Fibroblast of skin of right quadriceps (primary cell): ENCODE results near the gene MATN1.

Experiments used
- DNase-seq: peaks from one replicate; pipeline ENCODE4 v3.0.0-alpha.2; 2013

Gene MATN1

GRCh38 chr1:30744060-30744756 lies 20.8 kb upstream of the MATN1 start:
- DNase-seq = no peak

GRCh38 chr1:30743584-30744059 lies 20.2 kb upstream of the MATN1 start:
- DNase-seq = no peak

GRCh38 chr1:30742963-30743559 lies 19.7 kb upstream of the MATN1 start:
- DNase-seq = no peak

GRCh38 chr1:30742300-30742962 lies 19.0 kb upstream of the MATN1 start:
- DNase-seq = no peak

GRCh38 chr1:30741239-30741894 lies 18.0 kb upstream of the MATN1 start:
- DNase-seq = no peak

DNA sequence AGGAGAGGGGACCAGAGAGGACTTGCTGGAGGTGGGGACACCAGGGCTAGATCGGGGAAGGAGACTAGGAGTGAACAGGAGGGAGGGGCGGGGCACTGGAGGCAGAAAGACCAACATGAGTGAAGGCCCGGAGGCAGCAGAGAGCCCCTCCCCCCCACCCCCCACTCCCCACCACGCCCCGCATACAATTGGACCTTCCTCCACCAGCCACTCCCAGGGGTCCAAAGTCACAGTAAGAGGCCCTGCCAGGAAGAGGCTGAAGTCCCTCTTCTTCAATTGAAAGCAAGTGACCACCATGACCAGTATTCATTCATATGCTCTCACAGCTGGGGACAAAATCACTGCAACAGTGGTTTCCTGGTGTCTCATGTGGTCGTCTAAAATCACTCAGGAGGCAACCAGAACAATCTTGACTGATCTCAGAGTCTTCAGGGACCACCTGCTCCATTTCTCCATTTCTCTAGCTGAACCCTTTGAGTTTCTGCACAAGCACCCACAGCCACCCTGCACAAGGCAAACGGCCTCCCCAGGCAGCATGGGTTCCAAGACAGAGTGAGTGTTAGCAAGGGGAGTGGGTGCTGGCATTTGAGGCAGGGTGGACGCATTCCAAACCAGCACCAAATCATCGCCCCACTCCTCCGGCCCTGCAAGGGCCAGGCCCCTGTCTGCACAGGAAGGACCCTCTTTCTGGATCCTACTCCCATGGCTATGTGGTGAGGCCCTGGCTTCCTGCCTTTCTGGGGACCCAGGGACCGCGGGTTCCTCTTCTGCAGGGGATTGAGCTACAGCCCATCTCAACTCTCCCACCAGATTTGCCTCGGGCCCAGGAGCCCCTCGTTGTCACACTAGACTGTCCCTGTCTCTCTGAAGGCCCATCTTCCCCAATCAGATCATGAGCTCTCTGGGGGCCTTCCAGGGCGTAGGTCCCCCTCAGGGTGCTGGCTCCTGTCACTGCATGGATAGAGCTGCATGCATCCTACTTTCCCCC lies 17.2 kb upstream of the MATN1 start:
- DNase-seq = no peak

- DNase-seq = no peak
Observed at GRCh38 chr1:30739601-30740000, 16.2 kb upstream of the MATN1 start.

DNA sequence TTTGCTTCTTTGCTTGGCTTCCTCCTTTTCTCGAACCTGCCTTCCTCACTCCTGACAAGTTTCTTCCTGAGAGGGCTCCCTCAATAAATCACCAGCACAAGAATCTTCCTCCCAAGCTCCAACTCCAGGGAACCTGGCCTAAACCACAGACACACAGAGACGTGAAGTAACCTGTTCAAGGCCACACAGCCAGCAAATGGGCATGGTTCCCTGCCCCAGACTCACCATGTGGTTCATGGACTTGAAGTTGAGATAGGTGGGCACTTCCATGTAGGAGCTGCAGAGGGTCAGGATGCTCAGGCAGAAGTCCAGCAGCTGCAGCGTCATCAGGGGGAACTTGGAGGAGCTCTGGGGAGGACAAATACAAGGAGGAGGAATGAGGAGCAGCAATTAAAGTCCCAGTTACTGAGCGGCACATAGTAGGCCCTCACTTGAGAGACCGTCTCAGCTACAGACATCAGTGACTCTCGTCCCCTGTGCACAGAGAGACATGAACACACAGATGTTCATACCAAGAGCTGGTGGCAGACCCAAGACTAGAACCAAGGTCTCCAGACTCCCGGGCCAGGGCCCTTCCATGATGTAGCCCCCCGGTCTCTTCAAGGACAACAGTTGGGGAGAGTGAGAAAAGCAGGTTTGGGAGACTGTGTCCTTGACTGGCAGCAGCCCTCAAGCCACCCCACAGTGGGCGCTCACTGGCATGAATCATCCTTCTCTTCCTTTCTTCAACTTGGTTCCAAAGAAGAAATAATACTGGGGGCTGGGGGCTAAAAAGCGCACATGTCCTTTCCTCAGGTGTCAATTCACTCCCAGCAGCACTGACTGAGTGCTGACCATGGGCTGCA lies 15.6 kb upstream of the MATN1 start:
- DNase-seq = no peak

DNA sequence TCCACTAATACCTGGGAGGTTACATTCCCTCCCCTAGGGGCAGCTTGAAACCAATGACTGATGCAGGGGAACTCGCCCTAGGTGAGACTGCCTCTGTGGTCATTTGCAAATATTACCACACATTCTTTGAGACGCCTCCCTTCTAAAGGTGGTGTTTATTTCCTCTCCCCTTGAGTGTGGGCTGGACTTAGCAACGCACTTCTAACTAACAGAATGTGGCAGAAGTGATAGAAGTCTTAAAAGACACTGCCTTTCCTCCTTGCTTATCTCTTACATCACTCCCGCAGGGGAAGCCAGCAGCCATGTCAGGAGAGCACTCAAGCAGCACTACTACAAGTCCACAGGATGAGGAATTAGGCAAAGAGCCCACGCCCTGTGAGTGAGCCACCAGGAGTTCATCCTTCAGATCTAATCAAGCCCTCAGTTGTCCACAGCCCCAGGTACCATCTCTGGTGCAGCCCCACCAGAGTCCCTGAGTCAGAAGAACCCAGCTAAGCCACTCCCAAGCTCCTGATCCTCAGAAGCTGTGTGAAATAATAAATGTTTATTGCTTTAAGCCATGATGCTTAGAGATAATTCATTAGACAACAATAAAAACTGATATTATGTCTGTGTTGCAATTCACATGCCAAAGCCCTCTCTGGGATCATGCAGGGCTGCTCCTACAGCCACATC lies 14.8 kb upstream of the MATN1 start:
- DNase-seq = no peak

DNA sequence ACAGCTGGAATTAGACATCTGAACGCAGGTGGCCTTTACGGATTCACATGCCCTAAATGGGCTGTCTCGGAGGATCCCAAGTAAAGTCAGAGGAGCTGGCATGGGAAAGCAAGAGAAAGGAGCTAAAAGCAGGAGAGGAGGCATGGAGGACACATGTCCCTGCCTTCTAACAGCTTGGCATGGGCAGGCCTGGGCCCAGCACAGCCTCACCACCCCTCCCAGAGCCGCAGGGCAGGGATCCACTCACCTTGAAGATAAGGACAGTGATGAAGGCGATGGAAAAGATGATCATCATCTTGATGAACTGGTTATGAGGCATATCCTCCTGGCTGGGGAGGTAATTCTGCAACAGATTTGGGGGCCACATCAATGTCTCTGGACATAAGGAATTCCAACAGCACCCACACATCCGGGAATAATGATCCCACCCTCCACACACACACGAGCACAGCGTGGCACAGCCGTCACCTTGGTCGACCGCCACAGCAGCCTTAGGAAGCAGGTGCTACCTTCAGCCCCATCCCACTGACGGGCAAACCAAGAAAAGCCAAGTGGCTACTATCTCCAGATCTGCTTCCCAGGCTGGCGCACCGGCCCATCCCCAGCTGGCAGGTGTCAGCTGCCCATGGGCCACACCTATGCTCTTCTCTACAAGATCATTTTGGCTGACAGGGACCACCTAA lies 14.1 kb upstream of the MATN1 start:
- DNase-seq = no peak

DNA sequence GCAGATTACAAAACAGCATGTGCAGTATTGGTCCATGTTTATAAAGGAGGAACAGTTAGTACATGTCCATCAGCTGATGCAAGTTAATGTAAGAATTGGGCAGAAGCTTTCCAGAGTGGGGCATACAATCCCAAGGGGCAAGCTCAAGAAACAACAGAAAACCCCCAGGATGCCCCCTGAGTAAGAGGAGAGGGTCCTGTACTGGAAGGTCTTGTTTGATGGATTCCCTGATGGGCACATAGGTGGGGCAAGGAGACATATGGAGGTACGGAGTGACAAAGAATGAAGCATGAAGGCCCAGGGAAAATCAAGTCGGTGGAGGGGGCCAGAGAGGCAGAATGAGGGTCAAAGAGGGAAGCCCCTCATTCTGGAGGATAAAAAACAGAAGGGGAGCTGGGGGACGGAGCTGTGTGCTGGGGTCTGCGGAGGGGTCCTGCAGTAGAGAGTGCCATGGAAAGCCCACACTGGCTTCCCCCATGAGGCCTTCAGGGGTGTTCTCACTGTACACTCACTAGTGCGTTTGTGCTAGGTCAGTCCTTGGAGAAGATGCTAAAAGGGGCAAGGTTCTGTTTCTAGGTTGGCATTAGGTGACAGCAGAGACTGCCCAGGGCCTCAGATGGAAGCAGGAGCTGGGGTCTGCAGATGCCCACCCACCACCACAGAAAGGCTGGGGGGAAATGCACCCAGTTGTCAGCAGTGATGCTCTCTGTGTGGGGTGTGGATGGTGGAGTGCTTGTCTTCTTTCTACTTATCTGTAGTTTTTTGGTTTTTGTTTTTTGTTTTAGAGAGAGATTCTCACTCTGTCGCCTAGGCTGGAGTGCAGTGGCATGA lies 12.5 kb upstream of the MATN1 start:
- DNase-seq = no peak

GRCh38 chr1:30735124-30735523 lies 11.7 kb upstream of the MATN1 start:
- no peak for DNase-seq

- no peak for DNase-seq
Observed at GRCh38 chr1:30734580-30734979, 11.2 kb upstream of the MATN1 start.

DNA sequence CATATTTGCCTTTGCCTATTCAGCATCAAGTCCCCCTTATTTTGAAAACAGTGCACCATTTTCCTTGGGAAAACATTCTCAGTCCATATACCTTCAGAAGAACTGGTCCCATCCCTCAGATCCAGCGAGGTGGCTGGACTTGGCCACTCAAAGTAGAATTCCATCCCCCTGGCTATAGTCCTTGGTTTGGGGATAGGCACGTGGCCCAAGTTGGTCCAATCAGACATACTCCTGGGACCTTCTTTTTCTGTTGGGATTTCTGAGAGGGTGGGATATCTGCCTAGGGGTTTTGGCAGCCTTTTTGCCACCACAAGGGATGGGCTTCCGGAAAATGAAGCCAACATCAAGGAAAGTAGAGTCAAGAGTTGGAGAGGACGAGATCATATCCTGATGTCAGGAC lies 10.7 kb upstream of the MATN1 start:
- DNase-seq = no peak

DNA sequence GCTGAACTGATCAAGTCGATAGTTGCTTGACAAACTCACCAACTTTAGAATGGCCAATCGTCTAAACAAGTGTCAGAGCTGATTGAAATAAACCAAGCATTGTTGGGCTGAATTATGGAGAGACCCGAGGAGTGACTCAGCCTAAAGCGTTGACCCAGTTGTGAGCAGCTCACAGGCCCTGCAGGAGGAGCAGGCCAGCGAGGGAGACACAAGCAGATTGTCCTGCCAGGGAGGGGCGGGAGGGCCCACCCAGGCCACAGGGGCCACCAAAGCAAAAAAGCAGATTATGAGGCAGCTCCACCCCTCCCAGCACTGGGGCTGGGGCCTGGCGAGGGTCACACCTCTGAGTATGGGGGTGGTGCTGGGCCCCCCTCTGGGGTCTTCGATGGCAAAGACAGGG lies 10.1 kb upstream of the MATN1 start:
- DNase-seq = no peak

DNA sequence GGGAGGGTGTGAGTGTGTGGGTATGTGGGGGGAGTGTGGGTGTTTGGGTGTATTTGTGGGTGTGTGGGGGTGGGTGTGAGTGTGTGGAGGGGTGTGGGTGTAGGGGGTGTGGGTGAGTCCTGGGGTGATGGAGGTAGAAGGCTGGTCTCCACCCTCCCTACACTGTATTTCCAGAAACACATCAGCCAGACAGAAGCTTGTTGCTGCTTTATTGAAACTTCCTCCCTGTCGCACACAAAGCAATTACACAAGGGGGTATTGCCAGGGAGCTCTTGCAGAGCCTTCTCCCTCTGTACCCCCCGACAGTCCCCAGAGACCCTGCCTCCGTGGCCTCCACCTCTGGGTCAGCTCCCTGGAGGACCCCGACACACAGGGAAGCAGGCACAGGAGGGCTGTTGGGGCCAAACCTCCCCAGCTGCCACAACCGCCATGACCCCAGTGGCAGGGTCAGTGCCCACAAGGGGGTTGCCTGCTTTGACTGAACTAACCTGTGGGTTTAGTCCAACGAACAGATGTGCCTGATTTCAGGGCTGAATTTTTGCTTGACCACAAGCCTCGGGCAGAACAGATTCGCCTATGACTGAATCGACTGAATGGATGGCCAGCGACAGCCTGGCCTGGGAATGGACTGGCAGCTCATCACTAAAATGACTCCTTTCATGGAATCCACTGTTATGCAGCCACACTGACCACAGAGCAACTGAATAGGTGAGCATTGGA lies 9.1 kb upstream of the MATN1 start:
- no peak for DNase-seq

DNA sequence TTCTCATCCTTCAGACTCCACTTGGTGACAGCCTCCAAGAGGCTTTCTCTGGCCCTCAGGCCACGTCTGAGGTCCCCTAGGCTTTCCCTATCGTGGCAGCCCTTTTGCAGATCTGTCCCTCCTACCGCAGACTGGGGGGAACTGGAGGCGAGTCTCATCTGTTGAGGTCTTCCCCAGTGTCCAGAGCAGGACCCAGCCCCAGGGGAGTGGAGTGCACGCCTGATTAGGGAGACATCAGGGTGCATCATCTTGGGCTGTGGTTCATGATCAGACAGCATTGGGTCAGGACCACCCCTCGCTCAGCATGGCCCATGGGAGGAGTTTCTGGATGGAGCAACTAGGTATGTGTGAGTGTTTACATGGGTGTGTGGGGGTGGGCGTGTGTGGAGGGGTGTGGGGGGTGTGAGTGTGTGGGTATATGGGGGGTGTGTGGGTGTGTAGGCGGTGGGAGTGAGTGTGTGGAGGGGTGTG lies 8.5 kb upstream of the MATN1 start:
- DNase-seq = no peak

- no peak for DNase-seq
Observed at GRCh38 chr1:30731109-30731805, 7.9 kb upstream of the MATN1 start.
